ENCODE results near the gene MBNL1. TPM values are rescaled to one million over a fixed set of nuclear protein-coding genes. Genes with fewer than 3 reads are reported as not detected.

The MBNL1 gene
- total RNA-seq, 1 donor, result 545 TPM

DNA sequence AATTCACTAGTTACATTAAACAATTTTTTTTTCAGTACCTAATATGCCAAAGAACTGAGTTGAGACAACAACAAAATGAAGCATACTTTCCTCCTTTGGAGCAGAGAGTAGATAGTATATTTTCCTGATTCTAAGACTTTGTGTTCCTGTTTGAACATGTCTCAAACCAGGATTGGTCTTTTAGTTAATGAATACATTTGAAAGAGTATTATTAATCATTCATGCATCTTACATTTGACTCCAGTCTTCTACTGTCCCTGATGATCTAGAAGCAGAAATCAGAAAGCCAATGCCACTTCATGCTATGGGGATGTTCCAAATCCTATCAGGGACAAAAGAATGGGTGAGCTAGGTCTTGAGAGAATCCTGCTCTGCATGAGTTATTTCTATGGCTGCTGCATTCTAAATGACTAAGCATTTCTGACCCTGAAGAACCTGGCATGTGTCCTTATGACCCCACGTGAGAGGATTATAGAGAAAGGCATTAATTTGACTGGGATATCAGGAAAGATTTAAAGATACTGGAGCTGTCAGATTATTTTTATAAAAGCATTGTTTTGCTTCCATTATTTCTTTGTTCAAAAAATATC is 32.9 kb upstream of the MBNL1 start:
- H3K36me3 ChIP-seq (ENCODE audit: insufficient read depth, low read length), result no peaks in the 10 kb centered on the region
- no peak overlapping the region for H3K4me3 ChIP-seq (ENCODE audit: insufficient read depth, low read length)
- H3K79me2 ChIP-seq (ENCODE audit: insufficient read depth, low read length), result no peaks in the 10 kb centered on the region
- peak overlapping the region; percentile 36 for H3K4me2 ChIP-seq (ENCODE audit: insufficient read depth, low read length)
- H3K27me3 ChIP-seq (ENCODE audit: insufficient read depth, low read length), result no peaks in the 10 kb centered on the region
- peak overlapping the region; percentile 54 for H2AFZ ChIP-seq (ENCODE audit: low read length)
- no peak for TF ChIP-seq CTCF (IDR thresholded peaks at IDR 0.05; ENCODE audit: extremely low read depth, low read depth, low read length)
- peak overlapping the region; percentile 25 for H3K27ac ChIP-seq (ENCODE audit: low read depth, low read length)
- no peak for DNase-seq (ENCODE audit: insufficient read length, low spot score, missing footprints)
- H4K20me1 ChIP-seq (ENCODE audit: insufficient read depth, low read length), result no peaks in the 10 kb centered on the region
- peaks cover 10% of the 10 kb centered on the region for H3K4me1 ChIP-seq (ENCODE audit: insufficient read depth, low read length)
- no peaks in the 10 kb centered on the region for H3K9me3 ChIP-seq (ENCODE audit: low read depth, low read length)

DNA sequence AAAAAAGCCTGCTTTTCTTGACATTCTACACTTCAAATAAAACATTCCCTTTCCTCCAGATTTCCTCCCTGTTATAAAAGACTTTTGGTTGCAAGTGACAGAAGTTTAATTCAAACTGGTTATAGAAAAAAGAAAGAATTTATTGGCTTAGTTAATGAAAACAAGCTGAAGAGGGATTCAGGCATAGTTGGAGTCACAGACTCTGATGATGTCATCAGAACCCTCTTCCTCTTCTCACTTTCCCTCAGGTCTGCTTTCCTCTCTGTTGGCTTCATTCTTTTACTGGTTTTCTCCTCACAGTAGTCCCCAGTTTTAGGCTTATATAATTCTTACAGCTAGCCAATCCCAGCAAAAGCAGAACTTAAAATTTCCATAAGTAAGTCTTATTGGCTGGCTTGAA is 32.0 kb upstream of the MBNL1 start:
- no peaks in the 10 kb centered on the region for H3K36me3 ChIP-seq (ENCODE audit: insufficient read depth, low read length)
- H3K27me3 ChIP-seq (ENCODE audit: insufficient read depth, low read length), result no peaks in the 10 kb centered on the region
- H3K4me1 ChIP-seq (ENCODE audit: insufficient read depth, low read length), result peaks cover 10% of the 10 kb centered on the region
- H3K79me2 ChIP-seq (ENCODE audit: insufficient read depth, low read length), result no peaks in the 10 kb centered on the region
- no peak overlapping the region for H2AFZ ChIP-seq (ENCODE audit: low read length)
- H3K27ac ChIP-seq (ENCODE audit: low read depth, low read length), result no peak overlapping the region
- no peaks in the 10 kb centered on the region for H4K20me1 ChIP-seq (ENCODE audit: insufficient read depth, low read length)
- no peaks in the 10 kb centered on the region for H3K9me3 ChIP-seq (ENCODE audit: low read depth, low read length)
- no peak overlapping the region for H3K4me2 ChIP-seq (ENCODE audit: insufficient read depth, low read length)
- no peak for TF ChIP-seq CTCF (IDR thresholded peaks at IDR 0.05; ENCODE audit: extremely low read depth, low read depth, low read length)
- H3K4me3 ChIP-seq (ENCODE audit: insufficient read depth, low read length), result no peak overlapping the region
- DNase-seq (ENCODE audit: insufficient read length, low spot score, missing footprints), result no peak

- H3K4me2 ChIP-seq (ENCODE audit: insufficient read depth, low read length), result no peak overlapping the region
Measured at GRCh38 chr3:152241142-152242017, 27.3 kb upstream of the MBNL1 start.

More at GRCh38 chr3:152241142-152242017, 27.3 kb upstream of the MBNL1 start:
- Histone ChIP-seq H3K79me2 (ENCODE audit: insufficient read depth, low read length) (no peaks in the 10 kb centered on the region), H3K4me1 (ENCODE audit: insufficient read depth, low read length) (peaks cover 3% of the 10 kb centered on the region), H3K27ac (ENCODE audit: low read depth, low read length) (no peak overlapping the region), H3K4me3 (ENCODE audit: insufficient read depth, low read length) (no peak overlapping the region), H3K36me3 (ENCODE audit: insufficient read depth, low read length) (no peaks in the 10 kb centered on the region), H2AFZ (ENCODE audit: low read length) (peak overlapping the region; percentile 23), H4K20me1 (ENCODE audit: insufficient read depth, low read length) (no peaks in the 10 kb centered on the region), H3K9me3 (ENCODE audit: low read depth, low read length) (no peaks in the 10 kb centered on the region), H3K27me3 (ENCODE audit: insufficient read depth, low read length) (no peaks in the 10 kb centered on the region)
- TF ChIP-seq CTCF (IDR thresholded peaks at IDR 0.05; ENCODE audit: extremely low read depth, low read depth, low read length), result no peak
- DNase-seq (ENCODE audit: insufficient read length, low spot score, missing footprints), result no peak
